ENCODE results near the gene ANXA2R.

ANXA2R gene

DNA sequence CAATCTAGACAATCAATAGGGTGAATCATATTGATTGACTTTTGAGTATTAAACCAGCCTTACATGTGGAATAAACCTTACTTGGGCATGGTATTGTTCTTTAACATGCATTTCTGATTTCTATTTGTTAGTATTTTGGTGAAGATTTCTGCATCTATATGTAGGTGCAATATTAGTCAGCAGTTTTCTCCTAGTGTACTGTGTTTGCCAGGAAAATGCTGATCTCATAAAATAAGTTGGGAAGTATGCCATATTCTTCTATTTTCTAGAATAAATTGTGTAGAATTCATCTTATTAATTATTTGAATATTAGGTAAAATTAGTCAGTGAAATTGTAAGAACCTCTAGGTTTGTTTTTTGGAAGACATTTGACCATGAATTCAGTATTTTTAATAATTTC, 38.4 kb downstream of the ANXA2R start:
- no peak overlapping the region for H3K14ac ChIP-seq (ENCODE audit: low read length)
- DNase-seq (ENCODE audit: low spot score) = no peak
- H3K4ac ChIP-seq (ENCODE audit: low read length) = no peak overlapping the region
- no peaks in the 10 kb centered on the region for H3K9me3 ChIP-seq (replicated peaks in 1 of 2; ENCODE audit: control insufficient read depth in 2 of 2, insufficient read depth in 1 of 2, low read depth in 1 of 2, low read length in 2 of 2)
- H4K8ac ChIP-seq (ENCODE audit: low read depth, low read length) = no peak overlapping the region
- H2BK120ac ChIP-seq (ENCODE audit: low read depth, low read length) = no peak overlapping the region
- H3K27ac ChIP-seq (replicated peaks; ENCODE audit: low read length) = no peak overlapping the region
- no peak overlapping the region for H3K18ac ChIP-seq (ENCODE audit: low read length)
- no peak overlapping the region for H4K91ac ChIP-seq (ENCODE audit: low read depth, low read length, poor library complexity)
- H2BK5ac ChIP-seq (ENCODE audit: low read length) = no peak overlapping the region
- no peaks in the 10 kb centered on the region for H3K36me3 ChIP-seq (replicated peaks in 1 of 2; ENCODE audit: control insufficient read depth in 2 of 2, insufficient read depth in 2 of 2, low read length in 2 of 2)
- no peak overlapping the region for H2AK5ac ChIP-seq (ENCODE audit: low read depth, low read length)
- H3K4me1 ChIP-seq (ENCODE audit: control insufficient read depth in 2 of 2, insufficient read depth in 1 of 2, low read depth in 1 of 2, low read length in 2 of 2) = peaks cover 2 to 4% of the 10 kb centered on the region in 2 donors
- H3K23ac ChIP-seq (ENCODE audit: low read depth, low read length, poor library complexity) = no peak overlapping the region
- no peak overlapping the region for H2BK15ac ChIP-seq (ENCODE audit: low read length)
- H3K79me1 ChIP-seq (ENCODE audit: low read depth, low read length) = no peaks in the 10 kb centered on the region
- H2BK12ac ChIP-seq (ENCODE audit: low read length) = no peak overlapping the region
- H2AFZ ChIP-seq (ENCODE audit: low read length) = no peak overlapping the region
- peaks cover 0 to 54% (median 44%) of the 10 kb centered on the region in 3 experiments for H3K27me3 ChIP-seq (ENCODE audit: control insufficient read depth in 3 of 3, insufficient read depth in 3 of 3, low read depth in 1 of 3, low read length in 3 of 3)
- H3K4me2 ChIP-seq (ENCODE audit: insufficient read depth, low read length, poor library complexity, severe bottlenecking) = no peak overlapping the region
- no peak overlapping the region for H3K4me3 ChIP-seq (ENCODE audit: low read length in 2 of 2)
- H3K9ac ChIP-seq (ENCODE audit: low read depth, low read length, poor library complexity) = no peak overlapping the region

DNA sequence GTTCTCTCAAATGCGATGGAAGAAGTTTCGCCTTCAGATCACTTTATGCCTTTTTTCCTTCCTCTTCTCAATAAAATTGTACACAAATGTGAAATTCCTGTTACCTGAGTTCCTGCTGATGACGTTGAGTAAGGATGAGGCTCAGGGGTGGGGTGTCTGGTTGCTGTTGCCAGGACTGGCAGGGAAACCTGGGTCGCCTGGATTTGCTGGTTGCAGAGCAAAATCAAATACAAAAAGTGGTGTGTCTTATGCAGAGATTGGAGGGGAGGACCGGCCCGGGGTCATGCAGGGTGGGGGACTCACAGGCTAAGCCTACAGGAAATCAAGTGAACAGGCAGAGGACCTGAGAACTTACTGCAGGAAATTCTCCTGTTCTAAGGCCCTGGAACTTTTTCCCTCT, 39.2 kb downstream of the ANXA2R start:
- no CpG with 5 or more reads among the region's 6 CpGs for WGBS, 2 donors (ENCODE audit: extremely low coverage in 2 of 2, insufficient read length in 2 of 2, insufficient replicate concordance in 1 of 2)
- peaks cover 2 to 4% of the 10 kb centered on the region in 2 donors for H3K4me1 ChIP-seq (ENCODE audit: control insufficient read depth in 2 of 2, insufficient read depth in 1 of 2, low read depth in 1 of 2, low read length in 2 of 2)
- no peaks in the 10 kb centered on the region for H3K9me3 ChIP-seq (replicated peaks in 1 of 2; ENCODE audit: control insufficient read depth in 2 of 2, insufficient read depth in 1 of 2, low read depth in 1 of 2, low read length in 2 of 2)
- no peak overlapping the region for H2BK120ac ChIP-seq (ENCODE audit: low read depth, low read length)
- no peak overlapping the region for H2BK5ac ChIP-seq (ENCODE audit: low read length)
- H3K18ac ChIP-seq (ENCODE audit: low read length) = no peak overlapping the region
- H2AK5ac ChIP-seq (ENCODE audit: low read depth, low read length) = no peak overlapping the region
- no peak overlapping the region for H3K27ac ChIP-seq (replicated peaks; ENCODE audit: low read length)
- H4K8ac ChIP-seq (ENCODE audit: low read depth, low read length) = no peak overlapping the region
- no peak overlapping the region for H3K14ac ChIP-seq (ENCODE audit: low read length)
- H2AFZ ChIP-seq (ENCODE audit: low read length) = no peak overlapping the region
- H3K4ac ChIP-seq (ENCODE audit: low read length) = no peak overlapping the region
- H3K79me1 ChIP-seq (ENCODE audit: low read depth, low read length) = no peaks in the 10 kb centered on the region
- no peaks in the 10 kb centered on the region for H3K36me3 ChIP-seq (replicated peaks in 1 of 2; ENCODE audit: control insufficient read depth in 2 of 2, insufficient read depth in 2 of 2, low read length in 2 of 2)
- no peak overlapping the region for H3K4me2 ChIP-seq (ENCODE audit: insufficient read depth, low read length, poor library complexity, severe bottlenecking)
- H2BK12ac ChIP-seq (ENCODE audit: low read length) = no peak overlapping the region
- no peak overlapping the region for H3K9ac ChIP-seq (ENCODE audit: low read depth, low read length, poor library complexity)
- no peak for DNase-seq (ENCODE audit: low spot score)
- H3K27me3 ChIP-seq (ENCODE audit: control insufficient read depth in 3 of 3, insufficient read depth in 3 of 3, low read depth in 1 of 3, low read length in 3 of 3) = peaks cover 0 to 57% (median 52%) of the 10 kb centered on the region in 3 experiments
- H4K91ac ChIP-seq (ENCODE audit: low read depth, low read length, poor library complexity) = no peak overlapping the region
- no peak overlapping the region for H3K23ac ChIP-seq (ENCODE audit: low read depth, low read length, poor library complexity)
- no peak overlapping the region for H2BK15ac ChIP-seq (ENCODE audit: low read length)
- H3K4me3 ChIP-seq (ENCODE audit: low read length in 2 of 2) = no peak overlapping the region

- no peak overlapping the region for H2BK12ac ChIP-seq (ENCODE audit: low read length)
- no peak overlapping the region for H3K18ac ChIP-seq (ENCODE audit: low read length)
- no peak overlapping the region for H2BK15ac ChIP-seq (ENCODE audit: low read length)
- H4K8ac ChIP-seq (ENCODE audit: low read depth, low read length) = no peak overlapping the region
- peaks cover 0 to 61% (median 52%) of the 10 kb centered on the region in 3 experiments for H3K27me3 ChIP-seq (ENCODE audit: control insufficient read depth in 3 of 3, insufficient read depth in 3 of 3, low read depth in 1 of 3, low read length in 3 of 3)
- no peaks in the 10 kb centered on the region for H3K9me3 ChIP-seq (replicated peaks in 1 of 2; ENCODE audit: control insufficient read depth in 2 of 2, insufficient read depth in 1 of 2, low read depth in 1 of 2, low read length in 2 of 2)
- H3K4me1 ChIP-seq (ENCODE audit: control insufficient read depth in 2 of 2, insufficient read depth in 1 of 2, low read depth in 1 of 2, low read length in 2 of 2) = peaks cover 2 to 4% of the 10 kb centered on the region in 2 donors
- H3K4me2 ChIP-seq (ENCODE audit: insufficient read depth, low read length, poor library complexity, severe bottlenecking) = peak overlapping the region; percentile 43
- no peak overlapping the region for H3K9ac ChIP-seq (ENCODE audit: low read depth, low read length, poor library complexity)
- no peak overlapping the region for H4K91ac ChIP-seq (ENCODE audit: low read depth, low read length, poor library complexity)
- H2AFZ ChIP-seq (ENCODE audit: low read length) = peak overlapping the region; percentile 95
- no peak for DNase-seq (ENCODE audit: low spot score)
- H3K23ac ChIP-seq (ENCODE audit: low read depth, low read length, poor library complexity) = no peak overlapping the region
- H2AK5ac ChIP-seq (ENCODE audit: low read depth, low read length) = no peak overlapping the region
- H3K4ac ChIP-seq (ENCODE audit: low read length) = no peak overlapping the region
- no peaks in the 10 kb centered on the region for H3K79me1 ChIP-seq (ENCODE audit: low read depth, low read length)
- H2BK120ac ChIP-seq (ENCODE audit: low read depth, low read length) = no peak overlapping the region
- peak overlapping the region; percentile 33 to 45 for H3K4me3 ChIP-seq (ENCODE audit: low read length in 2 of 2)
- no peak overlapping the region for H3K27ac ChIP-seq (replicated peaks; ENCODE audit: low read length)
- no peaks in the 10 kb centered on the region for H3K36me3 ChIP-seq (replicated peaks in 1 of 2; ENCODE audit: control insufficient read depth in 2 of 2, insufficient read depth in 2 of 2, low read length in 2 of 2)
- H2BK5ac ChIP-seq (ENCODE audit: low read length) = no peak overlapping the region
- H3K14ac ChIP-seq (ENCODE audit: low read length) = no peak overlapping the region
- no CpG with 5 or more reads among the region's 40 CpGs for WGBS, 2 donors (ENCODE audit: extremely low coverage in 2 of 2, insufficient read length in 2 of 2, insufficient replicate concordance in 1 of 2)
Observed at GRCh38 chr5:43000111-43000840, 39.8 kb downstream of the ANXA2R start.

GRCh38 chr5:42995360-42995751, 44.8 kb downstream of the ANXA2R start:
- H3K4ac ChIP-seq (ENCODE audit: low read length) = no peak overlapping the region
- H3K9me3 ChIP-seq (replicated peaks in 1 of 2; ENCODE audit: control insufficient read depth in 2 of 2, insufficient read depth in 1 of 2, low read depth in 1 of 2, low read length in 2 of 2) = peaks cover 3 to 4% of the 10 kb centered on the region in 2 donors
- H4K91ac ChIP-seq (ENCODE audit: low read depth, low read length, poor library complexity) = no peak overlapping the region
- DNase-seq (ENCODE audit: low spot score) = no peak
- no peak overlapping the region for H2BK12ac ChIP-seq (ENCODE audit: low read length)
- peaks cover 28 to 85% (median 53%) of the 10 kb centered on the region in 3 experiments for H3K27me3 ChIP-seq (ENCODE audit: control insufficient read depth in 3 of 3, insufficient read depth in 3 of 3, low read depth in 1 of 3, low read length in 3 of 3)
- peak overlapping the region; percentile 38 to 51 for H3K4me3 ChIP-seq (ENCODE audit: low read length in 2 of 2)
- no peak overlapping the region for H2BK120ac ChIP-seq (ENCODE audit: low read depth, low read length)
- no peak overlapping the region for H2AK5ac ChIP-seq (ENCODE audit: low read depth, low read length)
- no peak overlapping the region for H3K23ac ChIP-seq (ENCODE audit: low read depth, low read length, poor library complexity)
- H3K4me1 ChIP-seq (ENCODE audit: control insufficient read depth in 2 of 2, insufficient read depth in 1 of 2, low read depth in 1 of 2, low read length in 2 of 2) = peaks cover 5 to 7% of the 10 kb centered on the region in 2 donors
- H2BK5ac ChIP-seq (ENCODE audit: low read length) = no peak overlapping the region
- no peaks in the 10 kb centered on the region for H3K36me3 ChIP-seq (replicated peaks in 1 of 2; ENCODE audit: control insufficient read depth in 2 of 2, insufficient read depth in 2 of 2, low read length in 2 of 2)
- no peak overlapping the region for H3K9ac ChIP-seq (ENCODE audit: low read depth, low read length, poor library complexity)
- H3K14ac ChIP-seq (ENCODE audit: low read length) = no peak overlapping the region
- H2BK15ac ChIP-seq (ENCODE audit: low read length) = no peak overlapping the region
- H4K8ac ChIP-seq (ENCODE audit: low read depth, low read length) = no peak overlapping the region
- peak overlapping the region; percentile 78 for H2AFZ ChIP-seq (ENCODE audit: low read length)
- no peak overlapping the region for H3K18ac ChIP-seq (ENCODE audit: low read length)
- no CpG with 5 or more reads among the region's 10 CpGs for WGBS, 2 donors (ENCODE audit: extremely low coverage in 2 of 2, insufficient read length in 2 of 2, insufficient replicate concordance in 1 of 2)
- H3K4me2 ChIP-seq (ENCODE audit: insufficient read depth, low read length, poor library complexity, severe bottlenecking) = no peak overlapping the region
- H3K27ac ChIP-seq (replicated peaks; ENCODE audit: low read length) = no peak overlapping the region
- H3K79me1 ChIP-seq (ENCODE audit: low read depth, low read length) = no peaks in the 10 kb centered on the region
